GM23248 (cell line): ENCODE results near the gene BTAF1. TPM values are rescaled to one million over a fixed set of nuclear protein-coding genes. Genes with fewer than 3 reads are reported as not detected.
"Not testable (repeated sequence)": the region's sequence is repeated elsewhere in the genome, so short reads cannot be mapped to it uniquely, and the experiment has no call there.

ENCODE experiments used
- DNase-seq: peaks from one replicate; pipeline ENCODE4 v3.0.0-alpha.2; 2015
- H2AFZ ChIP-seq: fragments of 200-600 bp; sonication (generic); 2 replicates; pipeline ENCODE4 v1.6.1; 2016; ENCODE audit warnings: antibody characterized with exemption
- H3F3A ChIP-seq: fragments of 200-600 bp; sonication (generic); 2 replicates; pipeline ENCODE4 v1.6.1; 2016; ENCODE audit warnings: mild to moderate bottlenecking, antibody characterized with exemption, mixed run types; ENCODE audit not compliant: insufficient read depth
- H3K27ac ChIP-seq: fragments of 200-600 bp; sonication (generic); 2 replicates; pipeline ENCODE4 v1.5.1; 2016; ENCODE audit warnings: mild to moderate bottlenecking
- H3K27me3 ChIP-seq: fragments of 200-600 bp; sonication (generic); replicated peaks from 2 replicates; pipeline ENCODE4 v1.6.1; 2016; ENCODE audit warnings: mild to moderate bottlenecking; ENCODE audit not compliant: insufficient read depth
- H3K36me3 ChIP-seq: fragments of 200-600 bp; sonication (generic); 2 replicates; pipeline ENCODE4 v1.6.1; 2016; ENCODE audit warnings: low read depth, mild to moderate bottlenecking
- H3K4me1 ChIP-seq: fragments of 200-600 bp; sonication (generic); 2 replicates; pipeline ENCODE4 v1.6.1; 2016; ENCODE audit warnings: mild to moderate bottlenecking; ENCODE audit not compliant: insufficient read depth
- H3K4me2 ChIP-seq: fragments of 200-600 bp; sonication (generic); one replicate; pipeline ENCODE4 v1.6.1; 2016; ENCODE audit warnings: mild to moderate bottlenecking; ENCODE audit not compliant: unreplicated experiment
- H3K4me3 ChIP-seq: fragments of 200-600 bp; sonication (generic); 2 replicates; pipeline ENCODE4 v1.5.1; 2016; ENCODE audit warnings: mild to moderate bottlenecking
- H3K79me2 ChIP-seq: fragments of 200-600 bp; sonication (generic); 2 replicates; pipeline ENCODE4 v1.6.1; 2016; ENCODE audit warnings: mild to moderate bottlenecking; ENCODE audit not compliant: insufficient read depth
- H3K9ac ChIP-seq: fragments of 200-600 bp; sonication (generic); 2 replicates; pipeline ENCODE4 v1.6.1; 2016; ENCODE audit warnings: mild to moderate bottlenecking
- H3K9me2 ChIP-seq: fragments of 200-600 bp; sonication (generic); 2 replicates; pipeline ENCODE4 v1.6.1; 2016; ENCODE audit warnings: mixed run types, mild to moderate bottlenecking, moderate library complexity; ENCODE audit not compliant: insufficient read depth
- H3K9me3 ChIP-seq: fragments of 200-600 bp; sonication (generic); one replicate; pipeline ENCODE4 v1.6.1; 2017; ENCODE audit warnings: low read depth
- H4K20me1 ChIP-seq: fragments of 200-600 bp; sonication (generic); 2 replicates; pipeline ENCODE4 v1.6.0; 2016; ENCODE audit not compliant: insufficient read depth
- EZH2 ChIP-seq: fragments of 200-600 bp; sonication (generic); IDR thresholded peaks from 2 replicates; pipeline ENCODE4 v1.6.1; 2018; ENCODE audit warnings: antibody characterized with exemption, mild to moderate bottlenecking; ENCODE audit not compliant: insufficient read depth, poor library complexity, severe bottlenecking
- EZH2phosphoT487 ChIP-seq: fragments of 200-600 bp; sonication (generic); IDR thresholded peaks from 2 replicates; pipeline ENCODE4 v1.6.1; 2018; ENCODE audit warnings: antibody characterized with exemption, moderate library complexity, mild to moderate bottlenecking, low read depth; ENCODE audit not compliant: insufficient read depth
- WGBS, 2 experiments: methylation state at CpG; one replicate each; pipeline ENCODE4 v1.1.6; 2015 to 2017; ENCODE audit warnings: low lambda C conversion rate in 2 of 2, low coverage in 1 of 2; ENCODE audit errors: missing lambda C conversion rate in 2 of 2; 5-methylcytosine and 5-hydroxymethylcytosine counted together
- in situ Hi-C: fragments of 300-500 bp; cut with MboI; formaldehyde crosslinking; loops from 2 replicates; pipeline ENCODE4 v1.15.0; 2020
- polyA plus RNA-seq: library from polyadenylated mRNA; unstranded; fragments of >200 nt; fragmentation: Nextera tagmentation; extraction: Ambion mirVana; gene quantifications from 2 replicates; pipeline ENCODE4 v1.2.1, GENCODE V29; 2016
- total RNA-seq: library from RNA; depleted of rRNA; stranded (reverse); fragments of >200 nt; shearing (Covaris generic); gene quantifications from 2 replicates; pipeline ENCODE4 v1.2.3, GENCODE V29; 2014

BTAF1 gene
- total and polyA plus RNA-seq, 2 experiments from 2014 or later = 17.0 to 29.2 TPM

DNA sequence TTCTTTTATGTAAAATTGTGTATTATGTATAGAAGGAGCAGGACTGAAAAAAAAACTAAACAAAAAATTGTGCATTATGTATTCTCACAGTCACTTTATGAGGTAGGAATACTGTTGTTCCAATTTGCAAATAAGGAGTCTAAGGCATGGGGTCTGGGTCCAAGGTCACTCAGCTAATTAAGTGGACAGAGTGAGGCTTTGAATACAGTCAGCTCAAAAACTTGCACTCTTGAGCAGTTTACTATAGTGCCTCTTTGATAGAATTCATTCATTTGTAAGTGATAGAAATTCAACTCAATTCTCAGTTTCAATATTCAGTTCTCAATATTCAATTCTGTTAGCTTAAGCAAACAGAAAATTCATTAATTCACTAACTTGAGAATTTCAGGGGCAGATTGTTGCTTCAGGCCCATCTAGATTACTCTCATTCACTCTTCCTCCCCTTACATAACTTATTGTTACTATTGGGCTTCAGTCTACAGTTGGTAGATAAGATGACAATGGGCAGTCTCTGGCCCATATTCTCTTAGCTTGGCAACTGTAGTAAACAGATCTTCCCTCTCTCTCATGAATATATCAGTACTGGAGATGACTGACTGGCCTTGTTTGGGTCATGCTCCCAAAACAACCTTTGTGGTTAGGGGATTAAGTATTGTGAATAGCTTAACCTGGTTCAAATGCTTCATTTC, 86.6 kb downstream of the BTAF1 start:
- in situ Hi-C loops = no loop called here
- H3K9me3 ChIP-seq = no peaks in the 10 kb centered on the region
- H3F3A ChIP-seq = peaks cover 18% of the 10 kb centered on the region; the same call in 1 of the 2 replicates
- H3K27ac ChIP-seq = no peak overlapping the region
- no peak for TF ChIP-seq EZH2phosphoT487
- no peak for TF ChIP-seq EZH2
- no peaks in the 10 kb centered on the region for H4K20me1 ChIP-seq
- no peak overlapping the region for H3K4me2 ChIP-seq
- peaks cover 49% of the 10 kb centered on the region for H3K36me3 ChIP-seq
- peaks cover 4% of the 10 kb centered on the region; the same call in 1 of the 2 replicates for H3K4me1 ChIP-seq
- no peak for DNase-seq
- H3K79me2 ChIP-seq = no peaks in the 10 kb centered on the region
- no peak overlapping the region for H3K9ac ChIP-seq
- no peak overlapping the region for H2AFZ ChIP-seq
- H3K27me3 ChIP-seq = no peaks in the 10 kb centered on the region
- no peaks in the 10 kb centered on the region for H3K9me2 ChIP-seq
- H3K4me3 ChIP-seq = no peak overlapping the region

- no peak for TF ChIP-seq EZH2
- TF ChIP-seq EZH2phosphoT487 = no peak
- Histone ChIP-seq H3F3A (peaks cover 13% of the 10 kb centered on the region; the same call in 1 of the 2 replicates), H3K4me1 (peaks cover 4% of the 10 kb centered on the region; the same call in 1 of the 2 replicates), H3K9me3 (no peaks in the 10 kb centered on the region), H3K36me3 (peaks cover 46% of the 10 kb centered on the region), H3K27ac (no peak overlapping the region), H2AFZ (no peak overlapping the region), H3K27me3 (no peaks in the 10 kb centered on the region), H3K4me3 (no peak overlapping the region), H4K20me1 (no peaks in the 10 kb centered on the region), H3K9ac (no peak overlapping the region), H3K9me2 (no peaks in the 10 kb centered on the region), H3K4me2 (no peak overlapping the region), H3K79me2 (no peaks in the 10 kb centered on the region)
- in situ Hi-C loops = no loop called here
- WGBS, 2 experiments = 74 to 79% methylated on average over 2 of the region's 2 CpGs
- peak; percentile 81 for DNase-seq
These were observed 88.1 kb downstream of the BTAF1 start for GRCh38 chr10:92011560-92012214.

GRCh38 chr10:92014620-92015019, 91.0 kb downstream of the BTAF1 start:
- H3K27ac ChIP-seq = no peak overlapping the region
- no peak overlapping the region for H3K9ac ChIP-seq
- no peak overlapping the region for H3K4me3 ChIP-seq
- H3K27me3 ChIP-seq = no peaks in the 10 kb centered on the region
- WGBS, 2 experiments = 96 to 97% methylated on average over 1 of the region's 1 CpG
- TF ChIP-seq EZH2phosphoT487 = no peak
- TF ChIP-seq EZH2 = no peak
- no peaks in the 10 kb centered on the region for H4K20me1 ChIP-seq
- in situ Hi-C loops = no loop called here
- no peak for DNase-seq
- peaks cover 4% of the 10 kb centered on the region; the same call in 1 of the 2 replicates for H3K4me1 ChIP-seq
- no peak overlapping the region for H2AFZ ChIP-seq
- no peaks in the 10 kb centered on the region for H3K9me2 ChIP-seq
- H3K36me3 ChIP-seq = peaks cover 54% of the 10 kb centered on the region
- no peak overlapping the region for H3K4me2 ChIP-seq
- no peaks in the 10 kb centered on the region for H3K79me2 ChIP-seq
- H3K9me3 ChIP-seq = no peaks in the 10 kb centered on the region
- peaks cover 13% of the 10 kb centered on the region; the same call in 1 of the 2 replicates for H3F3A ChIP-seq

- Histone ChIP-seq H3K36me3 (peaks cover 69% of the 10 kb centered on the region), H3K4me2 (no peak overlapping the region), H3K9me2 (no peaks in the 10 kb centered on the region), H3K27ac (no peak overlapping the region), H4K20me1 (no peaks in the 10 kb centered on the region), H3K4me3 (no peak overlapping the region), H3K9me3 (no peaks in the 10 kb centered on the region), H3F3A (no peaks in the 10 kb centered on the region), H3K79me2 (no peaks in the 10 kb centered on the region), H3K27me3 (no peaks in the 10 kb centered on the region), H3K9ac (no peak overlapping the region), H2AFZ (no peak overlapping the region), H3K4me1 (peaks cover 6% of the 10 kb centered on the region; the same call in 1 of the 2 replicates)
- 92 to 95% methylated on average over 4 of the region's 4 CpGs for WGBS, 2 experiments
- in situ Hi-C loops = no loop called here
- DNase-seq = peak; percentile 19
- TF ChIP-seq EZH2 (no peak), EZH2phosphoT487 (no peak)
These were observed 101.1 kb downstream of the BTAF1 start for GRCh38 chr10:92024700-92025099.

DNA sequence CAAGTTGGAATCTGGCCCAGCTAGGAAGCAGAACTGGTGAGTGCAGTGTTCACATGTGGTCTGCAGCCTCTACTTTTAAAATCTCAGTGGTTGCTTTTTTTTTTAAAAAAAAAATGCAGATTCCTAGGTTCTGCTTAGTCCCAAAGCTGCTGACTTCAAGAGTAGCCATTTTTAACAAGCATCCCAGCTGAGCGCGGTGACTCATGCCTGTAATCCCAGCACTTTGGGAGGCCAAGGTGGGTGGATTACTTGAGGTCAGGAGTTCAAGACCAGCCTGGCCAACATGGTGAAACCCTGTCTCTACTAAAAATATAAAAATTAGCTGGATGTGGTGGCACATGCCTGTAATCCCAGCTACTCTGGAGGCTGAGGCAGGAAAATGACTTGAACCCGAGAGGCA, 101.8 kb downstream of the BTAF1 start:
- H4K20me1 ChIP-seq, H3K27me3 ChIP-seq, H3K9me3 ChIP-seq, in situ Hi-C loops, H3K9ac ChIP-seq, H3K79me2 ChIP-seq, H3K4me3 ChIP-seq, H2AFZ ChIP-seq, DNase-seq, H3K4me1 ChIP-seq, H3K27ac ChIP-seq, H3K4me2 ChIP-seq, H3K9me2 ChIP-seq, H3F3A ChIP-seq: not testable (repeated sequence)
- 89 to 100% methylated on average over 3 of the region's 3 CpGs for WGBS, 2 experiments
- peaks cover 68% of the 10 kb centered on the region for H3K36me3 ChIP-seq
